ENCODE data around the gene WFIKKN1. TPM values are rescaled to one million over a fixed set of nuclear protein-coding genes. Genes with fewer than 3 reads are reported as not detected.

Gene WFIKKN1
- total RNA-seq, 1 donor, result 0.43 TPM

GRCh38 chr16:606656-607307 is 24.0 kb upstream of the WFIKKN1 start:
- no peak for DNase-seq (ENCODE audit: low read depth)
- TF ChIP-seq, protein P1, sequence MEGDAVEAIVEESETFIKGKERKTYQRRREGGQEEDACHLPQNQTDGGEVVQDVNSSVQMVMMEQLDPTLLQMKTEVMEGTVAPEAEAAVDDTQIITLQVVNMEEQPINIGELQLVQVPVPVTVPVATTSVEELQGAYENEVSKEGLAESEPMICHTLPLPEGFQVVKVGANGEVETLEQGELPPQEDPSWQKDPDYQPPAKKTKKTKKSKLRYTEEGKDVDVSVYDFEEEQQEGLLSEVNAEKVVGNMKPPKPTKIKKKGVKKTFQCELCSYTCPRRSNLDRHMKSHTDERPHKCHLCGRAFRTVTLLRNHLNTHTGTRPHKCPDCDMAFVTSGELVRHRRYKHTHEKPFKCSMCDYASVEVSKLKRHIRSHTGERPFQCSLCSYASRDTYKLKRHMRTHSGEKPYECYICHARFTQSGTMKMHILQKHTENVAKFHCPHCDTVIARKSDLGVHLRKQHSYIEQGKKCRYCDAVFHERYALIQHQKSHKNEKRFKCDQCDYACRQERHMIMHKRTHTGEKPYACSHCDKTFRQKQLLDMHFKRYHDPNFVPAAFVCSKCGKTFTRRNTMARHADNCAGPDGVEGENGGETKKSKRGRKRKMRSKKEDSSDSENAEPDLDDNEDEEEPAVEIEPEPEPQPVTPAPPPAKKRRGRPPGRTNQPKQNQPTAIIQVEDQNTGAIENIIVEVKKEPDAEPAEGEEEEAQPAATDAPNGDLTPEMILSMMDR (IDR thresholded peaks at IDR 0.05; ENCODE audit: insufficient read depth, low read depth, low read length), result no peak
- no peak overlapping the region for H3K4me3 ChIP-seq (ENCODE audit: low read depth, low read length)

DNA sequence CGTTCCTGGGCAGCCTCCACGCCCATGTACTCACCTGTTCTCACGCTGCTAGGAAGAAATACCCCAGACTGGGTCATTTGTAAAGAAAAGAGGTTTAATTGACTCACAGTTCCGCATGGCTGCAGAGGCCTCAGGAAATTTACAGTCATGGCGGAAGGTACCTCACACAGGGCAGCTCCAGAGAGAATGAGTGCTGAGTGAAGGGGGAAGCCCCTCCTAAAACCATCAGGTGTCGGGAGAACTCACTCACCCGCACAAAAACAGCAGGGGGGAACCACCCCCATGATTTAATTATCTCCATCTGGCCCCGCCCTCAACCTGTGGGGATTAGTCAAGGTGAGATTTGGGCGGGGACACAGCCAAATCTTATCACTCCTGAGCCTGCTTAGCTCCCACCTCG is 22.8 kb upstream of the WFIKKN1 start:
- DNase-seq (ENCODE audit: low read depth), result no peak
- no peak overlapping the region for H3K4me3 ChIP-seq (ENCODE audit: low read depth, low read length)
- TF ChIP-seq, protein P1 (IDR thresholded peaks at IDR 0.05; ENCODE audit: insufficient read depth, low read depth, low read length), result no peak

GRCh38 chr16:609316-609715 is 21.5 kb upstream of the WFIKKN1 start:
- DNase-seq (ENCODE audit: low read depth), result no peak
- no peak overlapping the region for H3K4me3 ChIP-seq (ENCODE audit: low read depth, low read length)
- TF ChIP-seq, protein P1 (IDR thresholded peaks at IDR 0.05; ENCODE audit: insufficient read depth, low read depth, low read length), result no peak

DNA sequence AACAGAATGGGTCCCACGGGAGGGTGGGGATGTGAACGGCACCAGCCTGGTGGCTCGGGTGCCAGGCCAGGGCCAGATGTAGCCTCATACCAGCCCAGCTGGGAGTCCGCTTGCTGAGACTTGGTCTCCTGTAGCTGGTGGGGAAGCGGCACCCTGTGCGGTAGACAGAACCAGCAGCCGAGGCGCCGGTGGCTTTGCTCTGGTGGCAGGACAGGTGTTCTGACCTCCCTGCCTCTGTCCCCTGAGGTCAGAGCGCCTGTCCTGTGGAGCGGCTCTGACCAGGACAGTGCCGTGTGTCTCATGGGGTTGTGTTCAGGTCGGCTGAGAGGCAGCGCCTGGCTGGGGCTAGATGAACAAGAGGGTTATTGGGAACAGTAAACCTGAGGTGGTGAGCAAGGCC is 20.8 kb upstream of the WFIKKN1 start:
- TF ChIP-seq, protein P1 (IDR thresholded peaks at IDR 0.05; ENCODE audit: insufficient read depth, low read depth, low read length), result no peak
- no peak for DNase-seq (ENCODE audit: low read depth)
- no peak overlapping the region for H3K4me3 ChIP-seq (ENCODE audit: low read depth, low read length)

- TF ChIP-seq, protein P1 (IDR thresholded peaks at IDR 0.05; ENCODE audit: insufficient read depth, low read depth, low read length), result peak; percentile 69
These were observed 20.0 kb upstream of the WFIKKN1 start for GRCh38 chr16:610513-611381.

GRCh38 chr16:615122-615521 is 15.7 kb upstream of the WFIKKN1 start:
- no peak overlapping the region for H3K4me3 ChIP-seq (ENCODE audit: low read depth, low read length)
- TF ChIP-seq, protein P1 (IDR thresholded peaks at IDR 0.05; ENCODE audit: insufficient read depth, low read depth, low read length), result no peak
- DNase-seq (ENCODE audit: low read depth), result no peak

More at GRCh38 chr16:610513-611381, 20.0 kb upstream of the WFIKKN1 start:
- no peak overlapping the region for H3K4me3 ChIP-seq (ENCODE audit: low read depth, low read length)
- DNase-seq (ENCODE audit: low read depth), result no peak
